ENCODE results near the gene CUL5.

DNA sequence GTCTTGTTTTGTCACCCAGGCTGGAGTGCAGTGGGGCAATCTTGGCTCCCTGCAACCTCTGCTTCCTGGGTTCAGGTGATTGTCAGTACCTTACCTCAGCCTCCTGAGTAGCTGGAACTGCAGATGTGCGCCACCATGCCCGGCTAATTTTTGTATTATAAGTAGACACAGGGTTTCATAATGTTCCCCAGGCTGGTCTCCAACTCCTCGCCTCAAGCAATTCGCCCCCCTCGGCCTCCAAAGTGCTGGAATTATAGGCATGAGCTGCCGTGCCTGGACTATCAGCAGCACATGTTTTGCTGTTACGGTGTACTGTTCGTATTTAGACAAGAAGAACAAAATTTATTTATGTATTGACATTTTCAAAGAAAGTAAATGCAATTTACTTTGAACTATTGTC is 45.6 kb upstream of the CUL5 start:
- TF ChIP-seq, protein P1, sequence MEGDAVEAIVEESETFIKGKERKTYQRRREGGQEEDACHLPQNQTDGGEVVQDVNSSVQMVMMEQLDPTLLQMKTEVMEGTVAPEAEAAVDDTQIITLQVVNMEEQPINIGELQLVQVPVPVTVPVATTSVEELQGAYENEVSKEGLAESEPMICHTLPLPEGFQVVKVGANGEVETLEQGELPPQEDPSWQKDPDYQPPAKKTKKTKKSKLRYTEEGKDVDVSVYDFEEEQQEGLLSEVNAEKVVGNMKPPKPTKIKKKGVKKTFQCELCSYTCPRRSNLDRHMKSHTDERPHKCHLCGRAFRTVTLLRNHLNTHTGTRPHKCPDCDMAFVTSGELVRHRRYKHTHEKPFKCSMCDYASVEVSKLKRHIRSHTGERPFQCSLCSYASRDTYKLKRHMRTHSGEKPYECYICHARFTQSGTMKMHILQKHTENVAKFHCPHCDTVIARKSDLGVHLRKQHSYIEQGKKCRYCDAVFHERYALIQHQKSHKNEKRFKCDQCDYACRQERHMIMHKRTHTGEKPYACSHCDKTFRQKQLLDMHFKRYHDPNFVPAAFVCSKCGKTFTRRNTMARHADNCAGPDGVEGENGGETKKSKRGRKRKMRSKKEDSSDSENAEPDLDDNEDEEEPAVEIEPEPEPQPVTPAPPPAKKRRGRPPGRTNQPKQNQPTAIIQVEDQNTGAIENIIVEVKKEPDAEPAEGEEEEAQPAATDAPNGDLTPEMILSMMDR (conservative IDR thresholded peaks at IDR 0.05; ENCODE audit: low read length), result no peak
- no peak for TF ChIP-seq EZH2phosphoT487 (IDR thresholded peaks at IDR 0.05; ENCODE audit: borderline replicate concordance, low read depth, low read length)
